Measurements from ENCODE around the gene TUSC2. TPM values are rescaled to one million over a fixed set of nuclear protein-coding genes. Genes with fewer than 3 reads are reported as not detected.

Gene TUSC2
- total and polyA plus RNA-seq, 2 donors (not counting 1 experiment from before 2014, with no cell fraction given) = 13.4 to 15.3 TPM

GRCh38 chr3:50352781-50353180 lies 24.8 kb upstream of the TUSC2 start:
- Histone ChIP-seq H4K20me1 (ENCODE audit: control insufficient read depth, extremely low read depth, insufficient read depth, low read length) (no peaks in the 10 kb centered on the region), H3K9ac (ENCODE audit: insufficient read depth, low read length) (no peak overlapping the region), H3K79me2 (ENCODE audit: control insufficient read depth, insufficient read depth, low read length) (peaks cover 44% of the 10 kb centered on the region), H3K27ac (ENCODE audit: insufficient read depth, low read length) (no peak overlapping the region), H3K36me3 (ENCODE audit: control insufficient read depth, insufficient read depth, low read length) (peaks cover 21% of the 10 kb centered on the region), H3K27me3 (ENCODE audit: control insufficient read depth, insufficient read depth, low read length) (no peaks in the 10 kb centered on the region), H3K4me3 (replicated peaks in 1 of 4; ENCODE audit: control extremely low read depth in 1 of 4, insufficient read depth in 1 of 4, low read depth in 3 of 4, low read length in 4 of 4) (no peak overlapping the region), H3K4me2 (ENCODE audit: extremely low read depth, insufficient read depth, low read length) (no peak overlapping the region), H3K4me1 (ENCODE audit: control insufficient read depth, extremely low read depth, insufficient read depth, low read length) (peaks cover 17% of the 10 kb centered on the region), H3K9me3 (ENCODE audit: control insufficient read depth, insufficient read depth, low read depth, low read length) (no peaks in the 10 kb centered on the region), H2AFZ (ENCODE audit: low read length) (no peak overlapping the region)
- no peak for TF ChIP-seq EZH2 (IDR thresholded peaks at IDR 0.05; ENCODE audit: low read length, missing control alignments)
- TF ChIP-seq CTCF (conservative IDR thresholded peaks at IDR 0.05 in 1 of 2, IDR thresholded peaks at IDR 0.05 in 1 of 2; ENCODE audit: low read depth in 1 of 2, low read length in 2 of 2) = peak in 1 of 2 donors; percentile 25
- DNase-seq (ENCODE audit: low read depth in 2 of 2) = no peak

DNA sequence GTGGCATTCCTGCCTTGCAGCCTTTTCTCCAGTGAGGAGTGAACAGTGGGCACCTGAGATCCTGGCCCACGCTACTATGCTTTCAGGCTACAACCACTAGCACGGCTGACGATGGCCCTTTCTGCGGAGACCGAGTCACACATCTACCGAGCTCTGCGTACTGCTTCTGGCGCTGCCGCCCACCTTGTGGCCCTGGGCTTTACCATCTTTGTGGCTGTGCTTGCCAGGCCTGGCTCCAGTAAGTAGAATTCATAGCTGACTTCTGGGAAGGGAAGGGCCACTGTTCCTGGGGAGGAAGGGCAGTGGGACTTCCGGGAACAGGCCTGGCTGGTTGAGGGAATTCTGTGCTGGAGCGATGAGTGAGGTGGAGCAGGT lies 23.3 kb upstream of the TUSC2 start:
- no peaks in the 10 kb centered on the region for H3K9me3 ChIP-seq (ENCODE audit: control insufficient read depth, insufficient read depth, low read depth, low read length)
- H4K20me1 ChIP-seq (ENCODE audit: control insufficient read depth, extremely low read depth, insufficient read depth, low read length) = no peaks in the 10 kb centered on the region
- DNase-seq (ENCODE audit: low read depth in 2 of 2) = no peak
- H3K4me1 ChIP-seq (ENCODE audit: control insufficient read depth, extremely low read depth, insufficient read depth, low read length) = peaks cover 12% of the 10 kb centered on the region
- TF ChIP-seq EZH2 (IDR thresholded peaks at IDR 0.05; ENCODE audit: low read length, missing control alignments) = no peak
- TF ChIP-seq CTCF (conservative IDR thresholded peaks at IDR 0.05 in 1 of 2, IDR thresholded peaks at IDR 0.05 in 1 of 2; ENCODE audit: low read depth in 1 of 2, low read length in 2 of 2) = no peak
- peak overlapping the region; percentile 40 for H2AFZ ChIP-seq (ENCODE audit: low read length)
- peak overlapping the region; percentile 75 for H3K27ac ChIP-seq (ENCODE audit: insufficient read depth, low read length)
- no peaks in the 10 kb centered on the region for H3K27me3 ChIP-seq (ENCODE audit: control insufficient read depth, insufficient read depth, low read length)
- peaks cover 30% of the 10 kb centered on the region for H3K79me2 ChIP-seq (ENCODE audit: control insufficient read depth, insufficient read depth, low read length)
- peak overlapping the region; percentile 72 to 87 (median 74) for H3K4me3 ChIP-seq (replicated peaks in 1 of 4; ENCODE audit: control extremely low read depth in 1 of 4, insufficient read depth in 1 of 4, low read depth in 3 of 4, low read length in 4 of 4)
- peak overlapping the region; percentile 95 for H3K4me2 ChIP-seq (ENCODE audit: extremely low read depth, insufficient read depth, low read length)
- H3K36me3 ChIP-seq (ENCODE audit: control insufficient read depth, insufficient read depth, low read length) = peaks cover 19% of the 10 kb centered on the region
- no peak overlapping the region for H3K9ac ChIP-seq (ENCODE audit: insufficient read depth, low read length)

GRCh38 chr3:50350527-50351322 lies 22.7 kb upstream of the TUSC2 start, which contains the start of the genes CYB561D2 and NPRL2:
Gene CYB561D2, plus strand, starts transcription at chr3:50350862. Its CDS starts 572 bp downstream, at chr3:50351434.
Gene NPRL2, minus strand, starts transcription at chr3:50350775. Its CDS starts 123 bp downstream, at chr3:50350652.
- peak within 1 kb of the TSS; percentile 80 for H2AFZ ChIP-seq (ENCODE audit: low read length)
- peaks cover 19% of the 10 kb centered on the region for H3K36me3 ChIP-seq (ENCODE audit: control insufficient read depth, insufficient read depth, low read length)
- peaks cover 10% of the 10 kb centered on the region for H3K4me1 ChIP-seq (ENCODE audit: control insufficient read depth, extremely low read depth, insufficient read depth, low read length)
- H3K9me3 ChIP-seq (ENCODE audit: control insufficient read depth, insufficient read depth, low read depth, low read length) = no peaks in the 10 kb centered on the region
- peak within 1 kb of the TSS; percentile 95 for H3K4me2 ChIP-seq (ENCODE audit: extremely low read depth, insufficient read depth, low read length)
- peak within 1 kb of the TSS; percentile 61 for H3K9ac ChIP-seq (ENCODE audit: insufficient read depth, low read length)
- H3K27ac ChIP-seq (ENCODE audit: insufficient read depth, low read length) = peak within 1 kb of the TSS; percentile 75
- DNase-seq (ENCODE audit: low read depth in 2 of 2) = peak; percentile 90 to 92
- no peaks in the 10 kb centered on the region for H3K27me3 ChIP-seq (ENCODE audit: control insufficient read depth, insufficient read depth, low read length)
- no peak for TF ChIP-seq EZH2 (IDR thresholded peaks at IDR 0.05; ENCODE audit: low read length, missing control alignments)
- no peak for TF ChIP-seq CTCF (conservative IDR thresholded peaks at IDR 0.05 in 1 of 2, IDR thresholded peaks at IDR 0.05 in 1 of 2; ENCODE audit: low read depth in 1 of 2, low read length in 2 of 2)
- H4K20me1 ChIP-seq (ENCODE audit: control insufficient read depth, extremely low read depth, insufficient read depth, low read length) = no peaks in the 10 kb centered on the region
- peak within 1 kb of the TSS; percentile 72 to 87 (median 74) for H3K4me3 ChIP-seq (replicated peaks in 1 of 4; ENCODE audit: control extremely low read depth in 1 of 4, insufficient read depth in 1 of 4, low read depth in 3 of 4, low read length in 4 of 4)
- H3K79me2 ChIP-seq (ENCODE audit: control insufficient read depth, insufficient read depth, low read length) = peaks cover 24% of the 10 kb centered on the region
